Keratinocyte (primary cell): ENCODE data around the gene SMIM11. TPM values are rescaled to one million over a fixed set of nuclear protein-coding genes. Genes with fewer than 3 reads are reported as not detected.

Experiments
- DNase-seq: peaks from one replicate; pipeline ENCODE4 v3.0.0-alpha.2; 2011; ENCODE audit warnings: low read depth, missing footprints, low spot score
- FAIRE-seq: peaks from 2 replicates; lab custom pipeline; 2011; peaks lifted over from hg19 to GRCh38; lab: Jason Lieb, UNC
- H2AFZ ChIP-seq: 2 replicates; pipeline ENCODE4 v1.6.0; 2012; ENCODE audit warnings: low read length, control low read depth, inconsistent platforms; ENCODE audit not compliant: control insufficient read depth
- H3K27ac ChIP-seq: 2 replicates; pipeline ENCODE4 v1.5.1; 2011; ENCODE audit warnings: low read length; ENCODE audit not compliant: control insufficient read depth, insufficient read depth
- H3K27me3 ChIP-seq: 3 replicates; pipeline ENCODE4 v1.6.0; 2011; ENCODE audit warnings: low read length; ENCODE audit not compliant: control insufficient read depth, insufficient read depth; ENCODE audit errors: extremely low read depth
- H3K36me3 ChIP-seq, 2 experiments: 2 replicates in 1 of 2; 3 replicates in 1 of 2; pipeline ENCODE4 v1.5.1; 2011; ENCODE audit warnings: low read length in 2 of 2, mild to moderate bottlenecking in 1 of 2; ENCODE audit not compliant: control insufficient read depth in 2 of 2, insufficient read depth in 2 of 2; ENCODE audit errors: extremely low read depth in 1 of 2
- H3K4me1 ChIP-seq: 3 replicates; pipeline ENCODE4 v1.5.1; 2011; ENCODE audit warnings: low read length; ENCODE audit not compliant: control insufficient read depth, insufficient read depth; ENCODE audit errors: extremely low read depth
- H3K4me2 ChIP-seq: 3 replicates; pipeline ENCODE4 v1.6.0; 2011; ENCODE audit warnings: low read depth, low read length; ENCODE audit not compliant: control insufficient read depth, insufficient read depth; ENCODE audit errors: extremely low read depth
- H3K4me3 ChIP-seq, 3 experiments: fragments of 200-600 bp in 1 of 3; sonication (generic) in 1 of 3; 2 replicates in 2 of 3; 3 replicates in 1 of 3; pipeline ENCODE4 v1.5.1; 2011 to 2016; ENCODE audit warnings: low read length in 3 of 3, mild to moderate bottlenecking in 3 of 3, control low read depth in 2 of 3, inconsistent platforms in 1 of 3, low read depth in 1 of 3, mixed read lengths in 1 of 3, mixed run types in 1 of 3, moderate library complexity in 1 of 3; ENCODE audit not compliant: control insufficient read depth in 2 of 3, insufficient read depth in 2 of 3; ENCODE audit errors: extremely low read depth in 1 of 3
- H3K79me2 ChIP-seq: 2 replicates; pipeline ENCODE4 v1.6.0; 2012; ENCODE audit warnings: low read length; ENCODE audit not compliant: control insufficient read depth, insufficient read depth
- H3K9ac ChIP-seq: 3 replicates; pipeline ENCODE4 v1.6.0; 2011; ENCODE audit warnings: low read length; ENCODE audit not compliant: control insufficient read depth, insufficient read depth; ENCODE audit errors: extremely low read depth
- H3K9me1 ChIP-seq: 3 replicates; pipeline ENCODE4 v1.6.0; 2011; ENCODE audit warnings: low read length; ENCODE audit not compliant: control insufficient read depth, insufficient read depth; ENCODE audit errors: extremely low read depth
- H3K9me3 ChIP-seq: 2 replicates; pipeline ENCODE4 v1.5.1; 2012; ENCODE audit warnings: low read depth, low read length; ENCODE audit not compliant: control insufficient read depth
- H4K20me1 ChIP-seq: 3 replicates; pipeline ENCODE4 v1.6.0; 2011; ENCODE audit warnings: low read length; ENCODE audit not compliant: control insufficient read depth, insufficient read depth; ENCODE audit errors: extremely low read depth
- EZH2 ChIP-seq: IDR thresholded peaks from one replicate; pipeline ENCODE4 v1.6.1; 2012; ENCODE audit warnings: inconsistent platforms, mild to moderate bottlenecking, low read length, moderate library complexity
- dilution Hi-C: fragments of 300-500 bp; cut with MboI; formaldehyde crosslinking; loops from one replicate; pipeline ENCODE4 v1.7.0; 2020; ENCODE audit warnings: low sequenced_read_pairs; ENCODE audit not compliant: extremely low pct_ligation_motif_present
- polyA plus RNA-seq, 5 experiments: library from polyadenylated mRNA; depleted of rRNA in 3 of 5; stranded (reverse) in 3 of 5; stranded (forward) in 1 of 5; unstranded in 1 of 5; fragments of >200 nt; gene quantifications; 1 replicate in 1 of 5; 2 replicates in 3 of 5; 3 replicates in 1 of 5; pipeline versions ENCODE4 v1.2.1 to v1.2.3, GENCODE V29; 2011 to 2012; ENCODE audit warnings: missing spikeins in 2 of 5, low read depth in 1 of 5, low replicate concordance in 1 of 5
- TF ChIP-seq, protein P1 (sequence below), 3 experiments: IDR thresholded peaks in 1 of 3; conservative IDR thresholded peaks in 1 of 3; optimal IDR thresholded peaks in 1 of 3; 2 replicates in 2 of 3; 3 replicates in 1 of 3; pipeline versions ENCODE3 to v1.5.1; 2011; ENCODE audit warnings: low read length in 3 of 3, mild to moderate bottlenecking in 3 of 3, moderate library complexity in 2 of 3, control low read depth in 1 of 3, inconsistent platforms in 1 of 3; ENCODE audit not compliant: insufficient read depth in 2 of 3; ENCODE audit errors: extremely low read depth in 1 of 3

SMIM11 gene
- polyA plus RNA-seq, 1 donor (not counting 4 experiments of a cell fraction or from before 2014, with no cell fraction given), result 2.7 TPM

DNA sequence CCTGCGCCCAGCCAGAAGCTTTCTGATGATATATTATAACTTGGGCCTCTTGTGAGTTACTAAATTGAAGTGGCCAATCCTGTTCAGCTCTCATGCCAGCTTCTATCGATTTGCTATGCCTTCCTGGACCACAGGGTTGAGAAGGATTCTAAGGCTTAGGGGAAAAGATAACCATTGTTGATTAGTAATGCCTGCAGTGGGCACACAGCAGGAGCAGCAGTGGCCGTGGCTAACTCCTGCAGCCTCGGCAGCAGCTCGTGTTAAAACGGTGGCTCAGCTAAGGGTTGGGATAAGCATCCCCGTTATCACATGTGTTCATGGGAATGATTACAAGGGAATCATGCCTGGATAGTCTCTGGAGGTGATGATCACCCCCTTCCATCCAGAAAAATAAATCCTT is 32.0 kb upstream of the SMIM11 start:
- Histone ChIP-seq H4K20me1 (no peaks in the 10 kb centered on the region), H3K9me3 (no peaks in the 10 kb centered on the region), H2AFZ (no peak overlapping the region), H3K36me3 (no peaks in the 10 kb centered on the region), H3K4me2 (no peak overlapping the region), H3K79me2 (no peaks in the 10 kb centered on the region), H3K27ac (no peak overlapping the region), H3K4me3 (no peak overlapping the region), H3K9me1 (no peaks in the 10 kb centered on the region), H3K27me3 (peaks cover 13% of the 10 kb centered on the region), H3K9ac (no peak overlapping the region), H3K4me1 (no peaks in the 10 kb centered on the region)
- FAIRE-seq, result no peak
- dilution Hi-C loops, result no loop called here
- DNase-seq, result no peak
- TF ChIP-seq, protein P1, sequence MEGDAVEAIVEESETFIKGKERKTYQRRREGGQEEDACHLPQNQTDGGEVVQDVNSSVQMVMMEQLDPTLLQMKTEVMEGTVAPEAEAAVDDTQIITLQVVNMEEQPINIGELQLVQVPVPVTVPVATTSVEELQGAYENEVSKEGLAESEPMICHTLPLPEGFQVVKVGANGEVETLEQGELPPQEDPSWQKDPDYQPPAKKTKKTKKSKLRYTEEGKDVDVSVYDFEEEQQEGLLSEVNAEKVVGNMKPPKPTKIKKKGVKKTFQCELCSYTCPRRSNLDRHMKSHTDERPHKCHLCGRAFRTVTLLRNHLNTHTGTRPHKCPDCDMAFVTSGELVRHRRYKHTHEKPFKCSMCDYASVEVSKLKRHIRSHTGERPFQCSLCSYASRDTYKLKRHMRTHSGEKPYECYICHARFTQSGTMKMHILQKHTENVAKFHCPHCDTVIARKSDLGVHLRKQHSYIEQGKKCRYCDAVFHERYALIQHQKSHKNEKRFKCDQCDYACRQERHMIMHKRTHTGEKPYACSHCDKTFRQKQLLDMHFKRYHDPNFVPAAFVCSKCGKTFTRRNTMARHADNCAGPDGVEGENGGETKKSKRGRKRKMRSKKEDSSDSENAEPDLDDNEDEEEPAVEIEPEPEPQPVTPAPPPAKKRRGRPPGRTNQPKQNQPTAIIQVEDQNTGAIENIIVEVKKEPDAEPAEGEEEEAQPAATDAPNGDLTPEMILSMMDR (optimal IDR thresholded peaks at IDR 0.05 in 1 of 3, IDR thresholded peaks at IDR 0.05 in 1 of 3, conservative IDR thresholded peaks at IDR 0.05 in 1 of 3; ENCODE audit: extremely low read depth in 1 of 3, insufficient read depth in 2 of 3, low read length in 3 of 3), result no peak
- no peak for TF ChIP-seq EZH2

DNA sequence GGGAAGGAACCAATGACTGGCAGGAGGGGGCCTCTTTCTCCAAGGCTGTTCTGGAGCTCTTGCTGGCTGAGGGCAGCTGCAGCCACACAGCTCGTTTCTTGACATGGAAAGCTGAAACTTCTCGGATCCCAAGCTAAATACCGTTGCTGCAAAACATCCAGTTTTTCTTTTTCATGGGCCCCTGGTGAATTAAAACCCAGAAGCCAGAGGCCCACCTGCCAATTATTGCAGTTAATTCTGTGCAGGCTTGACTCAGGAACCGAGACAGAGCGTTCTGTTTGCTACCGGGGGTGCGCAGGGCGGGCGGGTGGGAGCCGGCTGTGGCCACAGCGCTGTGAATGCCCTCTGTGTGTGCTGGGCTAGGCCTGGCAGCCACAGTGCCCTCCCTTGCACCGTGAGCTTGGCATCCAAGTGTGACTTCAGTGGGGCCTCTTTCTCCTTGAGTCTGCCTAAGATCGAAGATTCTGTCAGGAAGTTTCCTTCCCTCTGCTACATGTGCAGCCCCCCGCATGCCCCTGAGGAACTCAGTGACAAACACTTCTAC is 31.4 kb upstream of the SMIM11 start:
- TF ChIP-seq, protein P1 (optimal IDR thresholded peaks at IDR 0.05 in 1 of 3, IDR thresholded peaks at IDR 0.05 in 1 of 3, conservative IDR thresholded peaks at IDR 0.05 in 1 of 3; ENCODE audit: extremely low read depth in 1 of 3, insufficient read depth in 2 of 3, low read length in 3 of 3), result no peak
- no peak for TF ChIP-seq EZH2
- Histone ChIP-seq H3K9me3 (no peaks in the 10 kb centered on the region), H3K4me2 (no peak overlapping the region), H3K27ac (no peak overlapping the region), H3K27me3 (peaks cover 13% of the 10 kb centered on the region), H3K79me2 (no peaks in the 10 kb centered on the region), H2AFZ (no peak overlapping the region), H3K9ac (no peak overlapping the region), H4K20me1 (no peaks in the 10 kb centered on the region), H3K4me1 (no peaks in the 10 kb centered on the region), H3K9me1 (no peaks in the 10 kb centered on the region), H3K36me3 (no peaks in the 10 kb centered on the region), H3K4me3 (no peak overlapping the region)
- dilution Hi-C loops, result no loop called here
- FAIRE-seq (no peak), DNase-seq (no peak)
